ENCODE results near the gene FCHO2.

Gene FCHO2

DNA sequence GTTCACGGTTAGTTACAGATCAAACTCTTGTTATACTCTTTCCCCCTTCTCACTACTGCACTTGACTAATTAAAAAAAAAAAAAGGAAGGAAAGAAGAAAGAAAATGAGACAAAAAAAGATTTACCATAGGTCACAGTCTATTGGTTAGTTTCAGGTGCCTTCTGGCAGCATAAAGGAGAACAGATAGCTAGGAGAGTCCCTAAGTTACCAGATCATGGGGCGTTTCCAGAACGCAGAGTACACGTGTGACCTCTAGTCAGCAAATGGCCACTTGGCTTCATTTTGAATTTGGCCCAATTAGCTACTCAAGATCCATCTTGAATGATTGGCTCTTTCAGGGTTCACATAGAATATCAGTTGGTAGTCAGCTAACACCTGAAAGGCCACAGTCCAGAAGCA is 144.3 kb downstream of the FCHO2 start:
- H3K9ac ChIP-seq (ENCODE audit: low read depth, low read length, poor library complexity, severe bottlenecking): no peak overlapping the region
- H3K9me3 ChIP-seq (ENCODE audit: insufficient read depth, low read depth, low read length): peaks cover 4% of the 10 kb centered on the region; the same call in 1 of the 2 replicates
- H4K20me1 ChIP-seq (ENCODE audit: insufficient read depth, low read length, poor library complexity, severe bottlenecking): no peaks in the 10 kb centered on the region
- no peaks in the 10 kb centered on the region for H3F3A ChIP-seq (ENCODE audit: low read depth)
- no peaks in the 10 kb centered on the region for H3K36me3 ChIP-seq (ENCODE audit: insufficient read depth, low read length)
- H2AFZ ChIP-seq (ENCODE audit: low read length): no peak overlapping the region
- H3K27me3 ChIP-seq (ENCODE audit: insufficient read depth, low read length, poor library complexity, severe bottlenecking): no peaks in the 10 kb centered on the region
- H3K4me1 ChIP-seq (ENCODE audit: insufficient read depth, low read length, poor library complexity, severe bottlenecking): no peaks in the 10 kb centered on the region
- H3K4me2 ChIP-seq (ENCODE audit: low read depth, low read length, poor library complexity, severe bottlenecking): no peak overlapping the region
- no peak overlapping the region for H3K4me3 ChIP-seq (ENCODE audit: low read length, poor library complexity, severe bottlenecking)
- no peaks in the 10 kb centered on the region for H3K9me2 ChIP-seq (replicated peaks; ENCODE audit: low read depth, low read length)
- TF ChIP-seq CTCF (conservative IDR thresholded peaks at IDR 0.05; ENCODE audit: low read length) (no peak), EZH2phosphoT487 (IDR thresholded peaks at IDR 0.05; ENCODE audit: borderline replicate concordance) (no peak)
- H3K79me2 ChIP-seq (ENCODE audit: insufficient read depth, low read length): no peaks in the 10 kb centered on the region

- no peak overlapping the region for H2AFZ ChIP-seq (ENCODE audit: low read length)
- no peaks in the 10 kb centered on the region for H3K79me2 ChIP-seq (ENCODE audit: insufficient read depth, low read length)
- no peaks in the 10 kb centered on the region for H4K20me1 ChIP-seq (ENCODE audit: insufficient read depth, low read length, poor library complexity, severe bottlenecking)
- no peaks in the 10 kb centered on the region for H3K36me3 ChIP-seq (ENCODE audit: insufficient read depth, low read length)
- H3K9ac ChIP-seq (ENCODE audit: low read depth, low read length, poor library complexity, severe bottlenecking): no peak overlapping the region
- H3F3A ChIP-seq (ENCODE audit: low read depth): no peaks in the 10 kb centered on the region
- TF ChIP-seq EZH2phosphoT487 (IDR thresholded peaks at IDR 0.05; ENCODE audit: borderline replicate concordance) (no peak), CTCF (conservative IDR thresholded peaks at IDR 0.05; ENCODE audit: low read length) (no peak)
- H3K4me3 ChIP-seq (ENCODE audit: low read length, poor library complexity, severe bottlenecking): no peak overlapping the region
- no peaks in the 10 kb centered on the region for H3K9me2 ChIP-seq (replicated peaks; ENCODE audit: low read depth, low read length)
- H3K4me1 ChIP-seq (ENCODE audit: insufficient read depth, low read length, poor library complexity, severe bottlenecking): no peaks in the 10 kb centered on the region
- H3K9me3 ChIP-seq (ENCODE audit: insufficient read depth, low read depth, low read length): no peaks in the 10 kb centered on the region
- H3K4me2 ChIP-seq (ENCODE audit: low read depth, low read length, poor library complexity, severe bottlenecking): no peak overlapping the region
- H3K27me3 ChIP-seq (ENCODE audit: insufficient read depth, low read length, poor library complexity, severe bottlenecking): no peaks in the 10 kb centered on the region
These were observed 148.0 kb downstream of the FCHO2 start for GRCh38 chr5:73103870-73104299.

DNA sequence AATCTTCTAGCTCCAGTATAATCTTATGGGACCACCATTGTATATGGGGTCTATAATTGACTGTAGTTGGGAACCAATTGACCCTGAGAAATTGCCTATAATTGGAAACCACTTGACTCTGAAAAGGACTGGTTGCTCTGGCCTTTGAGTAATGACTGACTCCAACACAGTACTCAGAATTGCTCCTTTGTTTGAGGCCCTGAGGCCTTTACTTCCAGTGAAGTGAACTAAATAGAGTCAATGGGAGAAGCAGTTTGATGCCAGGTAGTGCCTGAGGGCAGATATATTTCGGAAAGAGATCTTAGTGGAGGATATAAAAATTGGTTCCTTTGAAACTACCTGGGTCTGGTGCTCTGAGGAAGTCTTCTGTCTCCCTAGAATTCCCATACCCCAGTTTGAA is 148.5 kb downstream of the FCHO2 start:
- Histone ChIP-seq H3K9me3 (ENCODE audit: insufficient read depth, low read depth, low read length) (no peaks in the 10 kb centered on the region), H3F3A (ENCODE audit: low read depth) (no peaks in the 10 kb centered on the region), H3K27me3 (ENCODE audit: insufficient read depth, low read length, poor library complexity, severe bottlenecking) (no peaks in the 10 kb centered on the region), H3K4me1 (ENCODE audit: insufficient read depth, low read length, poor library complexity, severe bottlenecking) (no peaks in the 10 kb centered on the region), H3K4me3 (ENCODE audit: low read length, poor library complexity, severe bottlenecking) (no peak overlapping the region), H4K20me1 (ENCODE audit: insufficient read depth, low read length, poor library complexity, severe bottlenecking) (no peaks in the 10 kb centered on the region), H3K79me2 (ENCODE audit: insufficient read depth, low read length) (no peaks in the 10 kb centered on the region), H3K36me3 (ENCODE audit: insufficient read depth, low read length) (no peaks in the 10 kb centered on the region), H3K4me2 (ENCODE audit: low read depth, low read length, poor library complexity, severe bottlenecking) (no peak overlapping the region), H2AFZ (ENCODE audit: low read length) (no peak overlapping the region), H3K9me2 (replicated peaks; ENCODE audit: low read depth, low read length) (no peaks in the 10 kb centered on the region), H3K9ac (ENCODE audit: low read depth, low read length, poor library complexity, severe bottlenecking) (no peak overlapping the region)
- no peak for TF ChIP-seq EZH2phosphoT487 (IDR thresholded peaks at IDR 0.05; ENCODE audit: borderline replicate concordance)
- TF ChIP-seq CTCF (conservative IDR thresholded peaks at IDR 0.05; ENCODE audit: low read length): no peak

Data from Loucy (cell line).